Prostate gland (tissue), 2 donors: ENCODE measurements around the gene PROKR2.

Experiments
- CTCF ChIP-seq, 4 experiments: fragments of 200-600 bp in 2 of 4; fragments of 450-650 bp in 2 of 4; sonication (generic) in 2 of 4; IDR thresholded peaks; 1 replicate in 3 of 4; 2 replicates in 1 of 4; pipeline ENCODE4 v1.5.1; 2016 to 2019; ENCODE audit warnings: antibody characterized with exemption in 4 of 4, mild to moderate bottlenecking in 2 of 4, moderate library complexity in 2 of 4
- POLR2A ChIP-seq: fragments of 450-650 bp; IDR thresholded peaks from one replicate; pipeline ENCODE4 v1.6.1; 2016; ENCODE audit warnings: antibody characterized with exemption, mild to moderate bottlenecking
- POLR2AphosphoS5 ChIP-seq: sonication (generic); formaldehyde crosslinking; IDR thresholded peaks from one replicate; pipeline ENCODE4 v1.6.1; 2017; ENCODE audit warnings: antibody characterized with exemption

GRCh38 chr20:5353624-5354496 lies 37.1 kb upstream of the PROKR2 start:
- TF ChIP-seq CTCF (IDR thresholded peaks at IDR 0.05): no peak
- no peak for TF ChIP-seq POLR2A
- no peak for TF ChIP-seq POLR2AphosphoS5
